NCI-H345 (cell line): ENCODE data around the gene ATG16L2.
A peak's percentile ranks its signal among the peaks of the same experiment; 100 is the strongest.
"Not testable (repeated sequence)": the region's sequence is repeated elsewhere in the genome, so short reads cannot be mapped to it uniquely, and the experiment has no call there.

Experiments
- DNase-seq: peaks from one replicate; lab custom pipeline; 2025; lab: John Stamatoyannopoulos, UW

The ATG16L2 gene

GRCh38 chr11:72825661-72826060 lies 11.4 kb downstream of the ATG16L2 start:
- DNase-seq = no peak

- no peak for DNase-seq
Measured at GRCh38 chr11:72826191-72826941, 12.2 kb downstream of the ATG16L2 start.

- no peak for DNase-seq
Measured at GRCh38 chr11:72826942-72827480, 12.8 kb downstream of the ATG16L2 start.

- not testable (repeated sequence) for DNase-seq
Measured at GRCh38 chr11:72827656-72828055, 13.4 kb downstream of the ATG16L2 start.

GRCh38 chr11:72828081-72828567 lies 13.9 kb downstream of the ATG16L2 start:
- DNase-seq = no peak

GRCh38 chr11:72828692-72829101 lies 14.5 kb downstream of the ATG16L2 start:
- DNase-seq = no peak

GRCh38 chr11:72829178-72829577 lies 15.0 kb downstream of the ATG16L2 start:
- DNase-seq = no peak

- DNase-seq = no peak
Measured at GRCh38 chr11:72829884-72830533, 15.8 kb downstream of the ATG16L2 start.

- peak; percentile 79 for DNase-seq
Measured at GRCh38 chr11:72831521-72832300, 17.5 kb downstream of the ATG16L2 start.

- no peak for DNase-seq
Measured at GRCh38 chr11:72832301-72833082, 18.3 kb downstream of the ATG16L2 start.

GRCh38 chr11:72833083-72833733 lies 19.0 kb downstream of the ATG16L2 start:
- DNase-seq = no peak

GRCh38 chr11:72833811-72834493 lies 19.7 kb downstream of the ATG16L2 start:
- no peak for DNase-seq

GRCh38 chr11:72834905-72835304 lies 20.7 kb downstream of the ATG16L2 start:
- no peak for DNase-seq

- DNase-seq = no peak
Measured at GRCh38 chr11:72836111-72836510, 21.9 kb downstream of the ATG16L2 start.

GRCh38 chr11:72838691-72839305 lies 24.6 kb downstream of the ATG16L2 start:
- DNase-seq = no peak

GRCh38 chr11:72840780-72841179 lies 26.6 kb downstream of the ATG16L2 start:
- DNase-seq = no peak

GRCh38 chr11:72841397-72841796 lies 27.2 kb downstream of the ATG16L2 start:
- no peak for DNase-seq

- DNase-seq = no peak
Measured at GRCh38 chr11:72842126-72842525, 27.9 kb downstream of the ATG16L2 start.

- DNase-seq = no peak
Measured at GRCh38 chr11:72842653-72843330, 28.6 kb downstream of the ATG16L2 start.
